Measurements from ENCODE around the gene INSYN2A.

The INSYN2A gene

GRCh38 chr10:127154831-127155620 lies 41.4 kb downstream of the INSYN2A start:
- no peak for DNase-seq (ENCODE audit: extremely low read depth in 1 of 2, low read depth in 1 of 2)

- DNase-seq (ENCODE audit: extremely low read depth in 1 of 2, low read depth in 1 of 2), result no peak
These were observed 43.2 kb downstream of the INSYN2A start for GRCh38 chr10:127153181-127153580.

GRCh38 chr10:127151981-127152699 lies 44.3 kb downstream of the INSYN2A start:
- DNase-seq (ENCODE audit: extremely low read depth in 1 of 2, low read depth in 1 of 2), result no peak

DNA sequence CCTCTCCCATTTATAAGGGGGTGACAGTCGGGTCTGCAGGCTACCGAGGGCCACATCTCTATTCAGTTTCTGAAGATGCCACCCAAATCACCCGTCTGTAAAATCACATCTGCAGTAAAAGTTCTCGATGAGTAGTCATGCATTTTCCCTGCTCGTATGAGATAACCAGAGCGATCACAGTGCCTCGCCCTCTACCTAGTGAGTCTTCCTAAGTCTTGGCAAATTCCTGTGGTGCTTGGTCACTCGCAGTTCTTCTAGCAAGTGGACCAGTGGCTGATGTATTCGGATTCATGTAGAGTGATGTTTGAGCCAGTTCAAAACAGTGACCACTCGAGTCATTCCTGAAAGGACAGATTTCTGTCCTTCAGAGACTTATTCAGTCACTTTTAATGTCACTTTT lies 44.9 kb downstream of the INSYN2A start:
- no peak for DNase-seq (ENCODE audit: extremely low read depth in 1 of 2, low read depth in 1 of 2)

GRCh38 chr10:127150136-127150535 lies 46.3 kb downstream of the INSYN2A start:
- DNase-seq (ENCODE audit: extremely low read depth in 1 of 2, low read depth in 1 of 2), result no peak

GRCh38 chr10:127149501-127150081 lies 46.8 kb downstream of the INSYN2A start:
- no peak for DNase-seq (ENCODE audit: extremely low read depth in 1 of 2, low read depth in 1 of 2)

- no peak for DNase-seq (ENCODE audit: extremely low read depth in 1 of 2, low read depth in 1 of 2)
These were observed 47.5 kb downstream of the INSYN2A start for GRCh38 chr10:127148933-127149220.

DNA sequence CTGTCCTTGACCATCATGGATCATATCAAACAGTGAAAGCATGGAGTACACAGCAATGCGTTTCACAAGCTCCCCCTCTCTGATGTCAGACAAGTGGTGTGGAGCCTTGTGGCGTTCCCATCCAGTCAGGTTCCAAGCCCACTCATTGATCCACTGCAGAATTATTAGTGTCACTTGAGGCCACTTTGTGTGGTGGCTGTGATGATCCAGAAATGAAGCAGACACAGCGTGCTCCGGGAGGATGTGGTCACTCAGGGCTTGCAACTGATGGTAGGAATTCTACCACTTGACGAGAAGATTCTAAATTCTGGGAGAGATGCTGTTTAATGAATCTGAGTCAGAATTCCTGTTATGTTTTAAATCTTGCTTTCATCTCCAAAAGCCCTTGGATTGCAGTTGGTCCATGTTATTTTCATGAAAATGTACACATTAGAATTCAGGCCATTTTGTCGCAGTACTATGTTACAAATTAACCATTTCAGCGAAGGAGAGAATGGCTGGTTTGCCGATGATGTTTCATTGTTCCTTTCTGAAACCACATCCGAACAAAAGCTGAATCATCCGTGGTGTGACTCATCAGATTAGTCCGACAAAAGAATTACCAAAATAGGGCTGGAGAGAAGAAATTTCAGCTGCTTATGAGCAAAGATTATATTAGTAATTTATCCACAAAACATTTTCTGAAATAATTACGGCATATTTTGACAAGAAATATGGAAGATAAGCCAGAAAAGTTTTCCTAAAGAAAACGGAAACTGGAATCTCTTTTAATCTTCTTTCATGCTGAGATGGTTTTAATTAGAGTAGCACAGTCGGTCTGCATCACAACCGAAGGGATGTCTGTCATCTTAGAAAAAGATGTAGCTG lies 48.1 kb downstream of the INSYN2A start:
- DNase-seq (ENCODE audit: extremely low read depth in 1 of 2, low read depth in 1 of 2), result no peak

DNA sequence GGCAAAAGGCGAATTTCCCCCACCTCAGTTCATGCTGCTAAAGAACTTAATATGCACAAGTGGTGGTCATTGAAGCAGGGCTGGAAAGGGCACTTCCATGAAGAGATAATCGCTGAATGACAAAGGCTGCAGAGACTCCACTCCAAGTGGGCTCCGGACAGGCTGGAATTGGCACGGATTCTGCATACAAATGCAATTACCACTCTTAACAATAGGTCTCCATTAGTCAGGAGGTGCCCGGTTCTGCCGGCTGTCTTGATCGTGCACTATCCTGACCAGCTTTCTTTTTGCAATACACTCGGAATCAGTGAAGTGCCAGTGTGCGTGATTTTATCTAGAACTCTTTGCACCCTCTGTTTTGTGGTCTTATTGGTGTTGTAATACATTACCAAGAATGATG lies 49.7 kb downstream of the INSYN2A start:
- no peak for DNase-seq (ENCODE audit: extremely low read depth in 1 of 2, low read depth in 1 of 2)

All from activated CD8-positive, alpha-beta memory T cell treated with anti-CD3 and anti-CD28 coated beads for 1 hour (primary cell).